GM20000 (cell line): ENCODE data around the gene DOK4.

Source experiments
- DNase-seq: peaks from one replicate; pipeline ENCODE4 v3.0.0; 2012; ENCODE audit warnings: low spot score
- CTCF ChIP-seq: IDR thresholded peaks from 2 replicates; pipeline ENCODE4 v1.5.1; 2012; ENCODE audit warnings: mild to moderate bottlenecking, control low read depth; ENCODE audit errors: extremely low read depth, missing control alignments

The DOK4 gene

DNA sequence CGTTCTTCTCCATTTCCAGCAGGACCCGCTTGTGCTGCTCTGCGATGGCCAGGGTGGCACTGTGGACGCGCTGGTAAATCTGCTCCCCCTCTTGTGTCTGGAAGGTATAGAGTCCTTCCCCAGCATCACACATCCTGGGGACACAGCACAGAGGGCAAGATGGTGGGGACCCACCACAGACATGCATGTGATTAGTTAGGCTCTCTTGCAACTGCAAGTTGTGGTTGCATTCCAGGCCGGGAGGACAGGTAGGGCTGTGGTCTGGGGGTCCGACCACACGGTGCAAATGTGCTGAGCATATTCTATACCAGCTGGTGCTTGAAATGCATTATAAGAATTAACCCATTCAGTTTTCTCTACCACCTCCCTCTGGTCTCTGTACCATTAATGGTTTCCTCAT is 12.4 kb downstream of the DOK4 start:
- TF ChIP-seq CTCF: no peak
- DNase-seq: no peak

DNA sequence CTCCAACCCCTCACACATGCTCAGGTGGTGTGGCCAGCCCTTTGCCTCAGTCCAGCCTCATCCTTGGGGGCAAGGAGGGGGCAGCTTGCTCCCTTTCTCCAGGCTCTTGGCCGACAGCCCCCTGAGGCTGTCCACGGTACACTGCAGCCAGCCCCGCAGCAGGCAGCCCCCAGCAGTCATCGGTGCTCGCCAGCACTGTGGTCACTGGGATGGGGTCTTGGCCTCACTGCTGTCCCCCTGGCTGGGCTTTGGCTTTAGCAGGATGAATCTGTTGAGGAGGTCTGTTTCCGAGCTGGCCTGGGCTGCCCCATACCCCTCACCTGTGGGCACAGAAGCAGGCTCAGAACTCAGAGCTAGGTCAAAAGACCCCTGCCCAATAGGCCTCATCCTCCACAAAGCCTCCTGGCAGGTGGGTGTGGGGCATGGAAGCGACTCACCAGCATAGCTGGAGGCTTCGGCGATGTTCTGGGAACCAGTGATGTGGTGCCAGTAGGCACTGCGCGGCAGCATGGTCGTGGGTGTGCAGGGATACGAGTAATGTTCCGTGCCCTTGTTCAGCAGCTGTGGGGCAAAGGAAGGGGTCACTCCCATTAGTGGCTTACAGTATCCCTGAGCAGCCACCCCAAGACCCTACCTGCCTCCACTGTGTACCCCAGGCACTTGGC is 13.0 kb downstream of the DOK4 start:
- DNase-seq: no peak
- no peak for TF ChIP-seq CTCF

DNA sequence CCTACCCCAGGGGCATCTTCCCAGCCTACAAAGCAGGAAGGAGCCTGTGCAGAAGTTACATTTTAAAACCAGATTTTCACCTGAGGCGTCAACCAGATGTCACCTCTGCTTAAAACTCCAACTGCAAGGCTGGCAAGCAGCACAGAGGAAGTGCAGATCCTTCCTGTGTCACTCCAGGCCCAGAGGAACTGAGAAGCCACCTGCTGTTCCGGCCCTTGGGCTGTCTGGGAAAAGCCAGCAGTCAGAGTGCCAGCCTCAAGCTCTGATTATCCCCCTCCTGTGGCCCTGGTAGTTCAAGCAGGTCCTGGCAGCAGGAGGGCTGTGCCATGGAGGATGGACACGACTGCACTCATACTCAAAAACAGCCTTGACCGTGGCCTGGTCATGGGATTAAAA is 13.6 kb downstream of the DOK4 start:
- no peak for TF ChIP-seq CTCF
- no peak for DNase-seq

DNA sequence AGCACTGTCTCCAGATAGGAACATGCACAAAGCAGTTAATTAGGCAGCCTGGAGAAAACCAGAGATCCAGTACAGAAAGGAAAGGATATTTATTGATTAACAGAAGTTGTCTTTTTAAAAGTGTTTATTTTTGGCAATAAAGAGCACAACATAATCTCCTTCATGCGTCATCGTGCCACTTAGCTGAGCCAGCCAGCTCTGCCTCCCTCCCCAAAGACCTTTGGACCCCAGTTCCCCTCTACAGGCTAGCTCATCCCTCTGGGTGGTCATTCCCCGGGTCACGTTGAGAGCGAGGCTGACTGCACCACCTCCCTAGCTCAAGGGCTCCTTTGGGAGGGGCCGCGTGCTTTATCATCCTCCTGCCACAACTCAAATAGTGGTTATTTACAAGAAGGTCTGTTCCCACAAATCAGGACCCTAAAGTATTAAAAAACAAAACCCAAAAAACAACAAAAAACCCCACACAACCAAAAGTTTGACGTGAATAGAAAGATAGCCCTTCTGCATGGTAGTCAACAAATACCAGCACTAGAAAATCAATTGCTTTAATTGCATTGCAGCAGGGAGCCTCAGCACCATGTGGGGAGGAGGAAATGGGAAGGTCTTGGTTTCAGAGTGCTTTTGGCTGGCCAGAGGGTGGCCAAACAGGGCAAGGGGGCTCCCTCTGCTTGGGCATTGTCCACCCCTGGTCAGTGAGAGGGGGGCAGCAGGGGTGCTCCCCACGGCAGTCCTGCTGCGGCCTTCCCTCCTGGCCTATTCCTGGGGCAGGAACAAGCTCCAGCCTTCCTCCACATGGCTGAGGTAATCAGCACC is 14.2 kb downstream of the DOK4 start:
- TF ChIP-seq CTCF: no peak
- DNase-seq: no peak

DNA sequence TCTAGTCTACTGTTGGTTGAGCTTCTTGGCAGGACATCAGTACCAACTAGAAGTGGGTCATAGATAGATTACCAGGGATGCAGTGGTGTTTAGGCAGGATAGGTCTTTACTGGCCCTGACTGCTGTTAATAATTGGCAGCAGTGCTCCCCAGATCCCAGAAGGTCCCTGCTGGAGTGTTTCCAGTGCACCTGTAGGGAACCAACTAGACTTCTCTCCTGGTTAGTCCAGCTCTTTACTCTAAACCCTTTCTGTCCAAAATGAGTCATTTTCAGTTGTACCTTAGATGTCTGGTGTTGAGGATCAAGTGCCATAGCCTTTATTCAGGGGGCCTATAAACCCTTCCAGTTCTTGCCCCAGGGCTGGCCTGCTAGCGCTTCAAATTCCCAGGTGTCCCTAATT is 15.1 kb downstream of the DOK4 start:
- no peak for DNase-seq
- no peak for TF ChIP-seq CTCF

DNA sequence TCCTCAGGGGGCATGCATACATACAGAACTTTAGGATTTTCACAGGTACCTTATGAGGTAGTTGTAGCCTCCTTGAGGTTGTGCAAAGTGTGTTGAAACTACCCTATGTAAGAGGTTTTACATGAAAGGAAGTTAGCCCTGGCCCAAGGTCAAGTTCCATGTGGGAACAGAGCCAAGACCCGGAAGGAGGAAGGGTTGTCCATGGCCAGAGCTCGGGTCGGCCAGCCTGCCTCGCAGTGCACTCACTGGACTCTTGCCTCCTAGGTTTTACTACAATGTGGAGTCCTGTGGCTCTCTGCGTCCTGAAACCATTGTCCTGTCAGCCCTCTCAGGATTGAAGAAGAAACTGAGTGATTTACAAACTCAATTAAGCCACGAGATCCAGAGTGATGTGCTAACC is 15.6 kb downstream of the DOK4 start:
- TF ChIP-seq CTCF: no peak
- no peak for DNase-seq

GRCh38 chr16:57469917-57470470 is 16.3 kb downstream of the DOK4 start:
- no peak for TF ChIP-seq CTCF
- no peak for DNase-seq
